Esophagus (tissue), 2 donors: ENCODE results near the gene CACNA1I. TPM values are rescaled to one million over a fixed set of nuclear protein-coding genes. Genes with fewer than 3 reads are reported as not detected.

ENCODE experiments used
- H3K27ac ChIP-seq, 2 donors: one replicate each; pipeline ENCODE4 v1.5.1; 2013; ENCODE audit warnings: low read depth in 2 of 2, mild to moderate bottlenecking in 2 of 2, inconsistent platforms in 1 of 2, low read length in 1 of 2, moderate library complexity in 1 of 2
- H3K27me3 ChIP-seq, 2 donors: one replicate each; pipeline ENCODE4 v1.6.1; 2013; ENCODE audit warnings: low read length in 2 of 2, control low read depth in 1 of 2, mild to moderate bottlenecking in 1 of 2; ENCODE audit not compliant: insufficient read depth in 2 of 2, control insufficient read depth in 1 of 2
- H3K36me3 ChIP-seq, 2 donors: one replicate each; pipeline ENCODE4 v1.6.1; 2013; ENCODE audit warnings: low read length in 1 of 2; ENCODE audit not compliant: control insufficient read depth in 2 of 2, insufficient read depth in 2 of 2
- H3K4me1 ChIP-seq, 2 donors: one replicate each; pipeline ENCODE4 v1.6.1; 2013; ENCODE audit warnings: low read length in 1 of 2; ENCODE audit not compliant: control insufficient read depth in 2 of 2, insufficient read depth in 2 of 2
- H3K4me3 ChIP-seq, 2 donors: one replicate each; pipeline ENCODE4 v1.5.1; 2013; ENCODE audit warnings: low read length in 2 of 2, mild to moderate bottlenecking in 2 of 2, low read depth in 1 of 2, moderate library complexity in 1 of 2
- H3K9me3 ChIP-seq, 2 donors: one replicate each; pipeline ENCODE4 v1.6.1; 2013; ENCODE audit warnings: mild to moderate bottlenecking in 2 of 2, low read depth in 1 of 2, low read length in 1 of 2, moderate library complexity in 1 of 2; ENCODE audit not compliant: control insufficient read depth in 2 of 2, insufficient read depth in 1 of 2
- WGBS, 2 donors: extraction: QIAGEN DNeasy Blood & Tissue Kit; methylation state at CpG; one replicate each; pipeline ENCODE4 v1.1.7; 2013; 5-methylcytosine and 5-hydroxymethylcytosine counted together
- polyA plus RNA-seq, 2 donors: library from polyadenylated mRNA; stranded (reverse); fragments of 200-250 nt; gene quantifications; one replicate each; pipeline ENCODE4 v1.2.3, GENCODE V29; 2013
- donor health status: healthy with polysubstance abuse.
- donor health status: Bipolar disorder and iron deficiency.

The CACNA1I gene
- polyA plus RNA-seq, 2 donors = 0.09 to 0.37 TPM

DNA sequence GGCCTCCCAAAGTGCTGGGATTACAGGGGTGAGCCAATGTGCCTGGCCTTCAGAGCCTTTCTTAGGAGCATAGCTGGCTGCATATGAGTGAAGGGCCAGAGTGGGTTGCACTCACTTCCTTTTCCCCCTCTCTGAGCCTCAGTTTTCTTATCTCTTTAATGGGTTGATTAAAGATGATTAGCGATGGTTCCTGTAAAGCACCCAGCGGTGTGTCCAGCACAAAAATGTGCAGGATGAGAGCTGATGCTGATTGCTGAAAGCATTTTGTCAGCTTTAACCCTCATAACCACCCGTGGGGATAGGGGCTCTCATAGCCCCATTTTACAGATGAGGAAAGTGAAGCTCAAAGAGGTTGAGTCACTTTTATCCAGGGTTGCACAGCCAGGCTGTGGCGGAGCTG is 5.5 kb downstream of the CACNA1I start:
- Histone ChIP-seq H3K9me3 (no peaks in the 10 kb centered on the region), H3K27ac (no peak overlapping the region), H3K4me3 (no peak overlapping the region), H3K36me3 (no peaks in the 10 kb centered on the region), H3K4me1 (no peaks in the 10 kb centered on the region), H3K27me3 (no peaks in the 10 kb centered on the region)
- 87 to 92% methylated on average over 4 of the region's 4 CpGs for WGBS, 2 donors

DNA sequence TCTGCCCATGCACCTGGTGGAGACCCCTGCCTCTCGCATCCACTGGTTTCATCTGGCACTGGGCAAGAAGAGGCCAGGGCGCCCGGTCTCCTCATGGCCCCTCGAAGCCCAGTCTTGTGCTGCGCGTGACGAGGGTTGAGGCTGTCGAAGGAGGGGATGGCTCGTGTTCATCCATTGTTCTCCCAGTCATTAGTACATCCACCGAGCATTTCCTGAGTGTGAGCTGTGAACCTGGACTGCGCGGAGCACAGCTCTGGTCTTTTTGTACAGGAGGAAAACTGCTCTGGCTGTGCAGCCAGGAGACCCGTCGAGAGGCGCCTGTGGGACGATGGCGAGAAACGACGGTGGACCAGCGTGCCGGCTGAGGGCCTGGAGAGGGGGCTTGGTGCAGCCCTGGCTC is 6.8 kb downstream of the CACNA1I start:
- Histone ChIP-seq H3K27me3 (no peaks in the 10 kb centered on the region), H3K36me3 (no peaks in the 10 kb centered on the region), H3K4me3 (no peak overlapping the region), H3K27ac (no peak overlapping the region), H3K4me1 (no peaks in the 10 kb centered on the region), H3K9me3 (no peaks in the 10 kb centered on the region)
- WGBS, 2 donors = 82 to 88% methylated on average over 21 of the region's 21 CpGs

DNA sequence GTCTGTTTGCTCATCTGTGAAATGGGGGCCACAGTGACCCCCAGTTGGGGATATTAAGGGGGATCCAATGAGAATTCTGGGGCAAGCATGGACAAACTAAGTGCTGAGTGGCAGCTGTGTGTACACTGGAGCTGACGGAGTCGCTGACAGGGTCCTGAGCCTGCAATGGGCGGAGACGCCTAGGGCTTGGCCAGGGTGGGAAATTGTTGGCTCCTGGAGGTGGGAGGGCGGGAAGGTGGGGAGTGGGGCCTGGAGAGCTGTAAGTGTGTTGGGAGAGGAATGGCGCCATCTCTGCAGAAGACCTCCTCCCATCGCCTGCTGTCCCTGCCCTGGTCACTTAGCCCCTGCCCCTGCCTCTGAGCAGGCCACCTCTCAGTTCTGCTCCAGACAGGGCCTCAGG is 7.3 kb downstream of the CACNA1I start:
- WGBS, 2 donors = 87 to 91% methylated on average over 6 to 7 of the region's 7 CpGs

DNA sequence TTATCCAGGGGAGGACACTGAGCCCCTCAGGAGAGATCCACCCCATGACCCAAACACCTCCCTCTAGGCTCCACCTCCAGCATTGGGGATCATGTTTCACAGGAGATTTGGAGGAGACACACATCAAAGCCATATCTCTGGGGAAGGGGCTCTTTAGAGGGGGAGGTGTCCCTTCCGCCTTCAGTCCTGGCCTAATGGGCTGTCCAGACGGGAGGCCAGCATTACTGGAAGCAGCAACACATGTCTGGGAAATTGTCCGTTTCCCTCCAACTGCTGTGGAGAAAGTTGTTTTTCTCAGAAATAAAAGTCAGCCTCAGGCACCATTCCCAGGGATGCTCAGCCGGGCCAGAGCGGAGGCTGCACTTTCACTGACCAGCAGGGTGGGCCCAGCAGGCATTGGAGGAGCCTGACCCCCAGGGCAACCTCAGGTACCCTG is 9.5 kb downstream of the CACNA1I start:
- H3K4me1 ChIP-seq = no peaks in the 10 kb centered on the region
- no peaks in the 10 kb centered on the region for H3K27me3 ChIP-seq
- H3K9me3 ChIP-seq = no peaks in the 10 kb centered on the region
- WGBS, 2 donors = 50 to 59% methylated on average over 5 of the region's 5 CpGs
- no peak overlapping the region for H3K27ac ChIP-seq
- no peaks in the 10 kb centered on the region for H3K36me3 ChIP-seq
- no peak overlapping the region for H3K4me3 ChIP-seq

More for the DNA sequence above, 7.3 kb downstream of the CACNA1I start:
- H3K27ac ChIP-seq = no peak overlapping the region
- no peaks in the 10 kb centered on the region for H3K9me3 ChIP-seq
- H3K36me3 ChIP-seq = no peaks in the 10 kb centered on the region
- H3K4me3 ChIP-seq = no peak overlapping the region
- H3K4me1 ChIP-seq = no peaks in the 10 kb centered on the region
- no peaks in the 10 kb centered on the region for H3K27me3 ChIP-seq

DNA sequence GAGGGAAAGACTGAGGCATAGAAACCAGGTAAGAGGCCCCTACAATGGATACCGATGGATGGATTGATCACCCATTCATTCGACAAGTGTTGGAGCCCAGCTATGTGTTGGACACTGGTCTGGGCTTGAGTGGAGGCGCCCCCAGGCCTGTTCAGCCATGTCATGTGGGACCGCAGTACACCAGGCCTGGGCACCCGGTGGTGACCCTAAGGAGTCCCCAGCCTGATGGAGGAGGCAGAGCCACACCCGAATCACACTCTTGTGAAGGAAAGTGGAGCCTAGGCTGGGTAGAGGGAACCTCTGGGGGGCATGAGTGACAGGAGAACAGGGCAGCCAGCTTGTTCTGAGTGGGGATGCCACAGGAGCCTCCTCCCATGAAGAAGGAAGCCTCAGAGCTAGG is 10.2 kb downstream of the CACNA1I start:
- no peaks in the 10 kb centered on the region for H3K4me1 ChIP-seq
- no peak overlapping the region for H3K27ac ChIP-seq
- no peak overlapping the region for H3K4me3 ChIP-seq
- H3K27me3 ChIP-seq = no peaks in the 10 kb centered on the region
- 92% methylated on average over 6 of the region's 6 CpGs for WGBS, 2 donors
- H3K9me3 ChIP-seq = no peaks in the 10 kb centered on the region
- H3K36me3 ChIP-seq = no peaks in the 10 kb centered on the region

DNA sequence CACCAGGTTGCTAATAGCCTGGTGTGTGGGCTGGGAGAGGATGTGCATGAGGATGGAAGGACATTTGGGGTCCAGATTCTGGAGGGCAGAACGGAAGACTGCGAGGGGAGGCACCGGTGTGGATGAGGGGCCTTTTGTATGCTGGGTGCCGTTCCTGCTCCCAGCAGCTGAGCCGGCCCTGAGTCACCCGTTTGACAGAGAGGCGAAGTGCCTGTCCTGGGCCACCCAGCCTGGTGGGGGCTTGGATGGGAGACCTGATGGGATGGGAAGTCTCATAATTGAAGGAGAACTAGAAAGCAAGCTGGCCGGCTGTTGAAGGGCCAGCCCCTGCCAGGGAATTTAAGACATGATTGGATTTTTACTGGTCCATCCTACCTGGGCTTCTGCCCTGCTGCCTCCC is 10.8 kb downstream of the CACNA1I start:
- no peaks in the 10 kb centered on the region for H3K36me3 ChIP-seq
- H3K27me3 ChIP-seq = no peaks in the 10 kb centered on the region
- 93 to 94% methylated on average over 8 of the region's 8 CpGs for WGBS, 2 donors
- no peaks in the 10 kb centered on the region for H3K4me1 ChIP-seq
- H3K27ac ChIP-seq = no peak overlapping the region
- H3K4me3 ChIP-seq = no peak overlapping the region
- H3K9me3 ChIP-seq = no peaks in the 10 kb centered on the region

DNA sequence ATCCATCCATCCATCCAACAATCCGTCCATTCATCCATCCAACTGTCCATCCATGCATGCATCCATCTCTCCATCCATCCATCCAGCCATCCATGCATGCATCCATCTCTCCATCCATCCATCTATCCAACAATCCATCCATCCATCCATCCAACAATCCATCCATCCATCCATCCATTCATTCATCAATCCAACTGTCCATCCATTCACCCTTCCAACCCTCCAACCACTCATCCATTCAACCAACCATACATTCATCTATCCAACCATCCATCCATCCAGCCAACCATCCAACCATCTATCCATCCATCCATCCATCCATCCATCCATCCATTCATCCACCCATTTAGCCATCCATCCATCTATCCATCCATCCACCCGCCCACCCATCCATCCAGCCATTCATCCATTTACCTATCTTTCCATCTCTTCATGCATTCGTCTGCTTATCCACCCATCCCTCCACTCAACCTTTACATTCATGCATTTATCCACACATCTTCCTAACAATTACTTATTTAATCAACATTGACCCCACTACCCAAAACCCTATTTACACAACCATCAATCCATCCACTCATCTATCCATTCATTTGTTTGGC is 12.6 kb downstream of the CACNA1I start:
- Histone ChIP-seq H3K4me3 (no peak overlapping the region), H3K36me3 (no peaks in the 10 kb centered on the region), H3K27ac (no peak overlapping the region), H3K4me1 (no peaks in the 10 kb centered on the region), H3K9me3 (no peaks in the 10 kb centered on the region), H3K27me3 (no peaks in the 10 kb centered on the region)
- 54 to 63% methylated on average over 3 of the region's 3 CpGs for WGBS, 2 donors

DNA sequence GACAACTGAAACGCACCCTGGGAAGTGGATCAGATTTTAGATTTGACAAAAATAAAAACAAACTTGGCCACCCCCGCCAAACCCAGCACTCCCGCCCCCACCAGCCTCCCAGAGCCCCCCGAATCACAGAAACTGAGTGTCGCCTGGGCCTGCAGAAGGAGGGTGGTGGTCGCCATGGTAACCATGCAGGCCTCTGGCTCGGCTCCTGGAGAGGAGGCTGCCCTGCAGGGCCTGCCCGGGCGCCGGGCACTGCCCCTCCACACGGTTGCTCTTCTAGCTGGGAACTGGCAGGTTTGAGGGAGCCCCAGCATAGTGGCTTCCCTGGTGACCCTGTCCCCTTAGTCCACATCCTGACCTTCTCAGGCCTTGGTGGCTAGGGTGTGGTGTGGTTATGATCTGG is 19.3 kb downstream of the CACNA1I start:
- no peaks in the 10 kb centered on the region for H3K27me3 ChIP-seq
- WGBS, 2 donors = 72 to 77% methylated on average over 11 of the region's 11 CpGs

DNA sequence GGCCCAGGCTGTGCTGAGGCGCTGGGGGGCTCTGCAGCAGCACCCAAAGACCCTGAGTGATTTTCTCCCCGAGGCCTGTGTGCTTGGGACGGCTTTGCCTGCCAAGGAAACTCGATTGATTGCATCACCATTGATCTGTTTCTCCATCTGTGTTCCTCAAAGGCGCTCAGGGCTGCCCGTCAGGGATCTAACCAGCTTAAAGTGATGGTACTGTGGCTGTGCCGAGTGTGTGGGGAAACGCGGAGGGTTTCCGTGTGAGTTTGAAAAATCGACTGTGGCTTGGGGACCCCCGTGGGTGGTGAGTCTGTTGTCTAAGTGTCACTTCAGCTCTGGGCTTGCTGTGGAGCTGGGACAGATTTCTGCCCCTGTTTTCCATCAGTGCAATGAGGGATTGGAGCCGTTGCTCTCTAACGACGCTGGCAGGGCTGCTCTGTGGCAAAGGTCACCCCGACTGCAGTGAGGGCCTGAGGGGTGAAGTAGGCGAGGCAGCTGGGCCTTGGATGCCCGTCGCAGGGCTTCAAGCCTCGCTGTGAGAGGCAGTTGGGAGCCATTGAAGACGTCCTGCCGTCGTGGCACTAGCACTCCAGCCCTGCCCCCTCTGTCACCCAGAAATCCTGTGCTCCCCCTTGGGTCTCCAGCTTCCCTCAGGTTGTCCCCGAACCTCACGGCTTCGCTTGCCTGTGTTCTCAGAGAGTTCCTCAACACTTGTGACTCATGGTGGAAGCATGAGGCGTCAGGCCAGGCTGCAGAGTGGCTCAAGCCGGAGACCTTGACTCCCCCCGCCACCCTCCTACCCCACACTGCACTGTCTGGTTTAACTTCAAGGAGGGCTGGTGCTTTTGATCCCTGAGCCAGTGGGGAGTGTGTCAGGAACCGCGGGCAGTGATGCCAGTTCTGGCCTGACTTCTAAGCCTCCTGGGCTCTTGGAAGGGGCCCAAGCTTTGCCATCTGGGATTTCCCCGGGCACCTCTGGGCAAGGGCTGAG is 21.8 kb downstream of the CACNA1I start:
- H3K4me1 ChIP-seq = peaks cover 0 to 12% of the 10 kb centered on the region in 2 donors
- no peaks in the 10 kb centered on the region for H3K9me3 ChIP-seq
- no peaks in the 10 kb centered on the region for H3K36me3 ChIP-seq
- 34 to 35% methylated on average over 32 of the region's 32 CpGs for WGBS, 2 donors
- no peak overlapping the region for H3K4me3 ChIP-seq
- no peaks in the 10 kb centered on the region for H3K27me3 ChIP-seq
- H3K27ac ChIP-seq = no peak overlapping the region

More for the DNA sequence above, 19.3 kb downstream of the CACNA1I start:
- Histone ChIP-seq H3K4me3 (no peak overlapping the region), H3K36me3 (no peaks in the 10 kb centered on the region), H3K27ac (no peak overlapping the region), H3K4me1 (peaks cover 0 to 12% of the 10 kb centered on the region in 2 donors), H3K9me3 (no peaks in the 10 kb centered on the region)
